Calu3 (cell line): Measurements from ENCODE around the gene H2BK1. TPM values are rescaled to one million over a fixed set of nuclear protein-coding genes. Genes with fewer than 3 reads are reported as not detected.

ENCODE experiments used
- BruUV-seq: library from RNA; stranded (reverse); fragments of 400-500 nt; replicated peaks from 2 replicates; lab custom pipeline; 2021; lab: Mats Ljungman, UMichigan
- CTCF ChIA-PET: fragments of 300-600 bp; sonication (Branson Sonifier 250); formaldehyde crosslinking; loops from one replicate; lab custom pipeline; 2022; ENCODE audit warnings: antibody characterized with exemption; lab: Charles Lee
- DNase-seq: peaks from one replicate; pipeline ENCODE4 v3.0.0; 2022
- H3K27ac Mint-ChIP-seq: one replicate; pipeline ENCODE4 v1.8.0; 2022; ENCODE audit warnings: mixed read lengths; ENCODE audit not compliant: unreplicated experiment
- H3K27me3 Mint-ChIP-seq: one replicate; pipeline ENCODE4 v1.8.0; 2022; ENCODE audit warnings: mixed read lengths; ENCODE audit not compliant: unreplicated experiment
- H3K36me3 Mint-ChIP-seq: one replicate; pipeline ENCODE4 v1.8.0; 2022; ENCODE audit warnings: mild to moderate bottlenecking, moderate library complexity, mixed read lengths; ENCODE audit not compliant: insufficient read depth, unreplicated experiment
- H3K4me1 Mint-ChIP-seq: one replicate; pipeline ENCODE4 v1.8.0; 2022; ENCODE audit warnings: mild to moderate bottlenecking, low read depth, mixed read lengths; ENCODE audit not compliant: unreplicated experiment
- H3K4me3 Mint-ChIP-seq: one replicate; pipeline ENCODE4 v1.8.0; 2022; ENCODE audit warnings: mild to moderate bottlenecking, low read depth, moderate library complexity, mixed read lengths; ENCODE audit not compliant: unreplicated experiment
- H3K9me3 Mint-ChIP-seq: one replicate; pipeline ENCODE4 v1.8.0; 2022; ENCODE audit warnings: low read depth, mixed read lengths; ENCODE audit not compliant: unreplicated experiment
- CTCF ChIP-seq: fragments of 200-600 bp; IDR thresholded peaks from one replicate; pipeline ENCODE4 v1.8.0; 2022; ENCODE audit warnings: antibody characterized with exemption; ENCODE audit not compliant: unreplicated experiment
- intact Hi-C: fragments of 100-400 bp; cut with micrococcal nuclease; formaldehyde crosslinking; loops from one replicate; pipeline ENCODE4 v1.10.0; 2022; ENCODE audit not compliant: unreplicated experiment
- total RNA-seq: library from RNA; stranded (reverse); gene quantifications from 2 replicates; pipeline ENCODE4 v1.2.3, GENCODE V29; 2022

H2BK1 gene
- total RNA-seq, 1 experiment from 2014 or later, result not detected

GRCh38 chr7:151168003-151168786 lies 42.1 kb downstream of the H2BK1 start:
- intact Hi-C loops, result no loop called here
- TF ChIP-seq CTCF, result peak; percentile 75
- H3K27ac Mint-ChIP-seq, result no peak overlapping the region
- no peaks in the 10 kb centered on the region for H3K9me3 Mint-ChIP-seq
- BruUV-seq, result no TSS peak
- peak overlapping the region; percentile 60 for H3K4me3 Mint-ChIP-seq
- peaks cover 11% of the 10 kb centered on the region for H3K4me1 Mint-ChIP-seq
- peaks cover 55% of the 10 kb centered on the region for H3K27me3 Mint-ChIP-seq
- CTCF ChIA-PET, result interaction anchor here (0.6 to 2.9 kb wide), 3 partner anchors 44 to 76 kb away, joined by 4 to 12 read pairs (median 6); no protein-coding TSS in a partner anchor
- H3K36me3 Mint-ChIP-seq, result no peaks in the 10 kb centered on the region
- peak; percentile 65 for DNase-seq

- BruUV-seq, result no TSS peak
- peak within 1 kb of the TSS; percentile 60 for H3K4me3 Mint-ChIP-seq
- intact Hi-C loops, result no loop called here
- DNase-seq, result peak; percentile 44
- no peak within 1 kb of the TSS for H3K27ac Mint-ChIP-seq
- no peaks in the 10 kb centered on the region for H3K36me3 Mint-ChIP-seq
- H3K9me3 Mint-ChIP-seq, result no peaks in the 10 kb centered on the region
- TF ChIP-seq CTCF, result no peak
- H3K27me3 Mint-ChIP-seq, result peaks cover 47% of the 10 kb centered on the region
- CTCF ChIA-PET, result interaction anchor here (0.5 to 1.9 kb wide), 5 partner anchors 17 to 165 kb away, joined by 3 to 6 read pairs (median 6); no protein-coding TSS in a partner anchor
- H3K4me1 Mint-ChIP-seq, result peaks cover 11% of the 10 kb centered on the region
Observed at GRCh38 chr7:151167197-151167961, 42.9 kb downstream of the H2BK1 start, which contains the start of gene GBX1. Gene GBX1 (minus strand): TSS chr7:151167694. CDS start chr7:151167548, 146 bp downstream.

- no peaks in the 10 kb centered on the region for H3K36me3 Mint-ChIP-seq
- H3K4me3 Mint-ChIP-seq, result peak overlapping the region; percentile 60
- no peak overlapping the region for H3K27ac Mint-ChIP-seq
Observed at GRCh38 chr7:151166629-151167196, 43.6 kb downstream of the H2BK1 start.

More at GRCh38 chr7:151166629-151167196, 43.6 kb downstream of the H2BK1 start:
- H3K9me3 Mint-ChIP-seq, result no peaks in the 10 kb centered on the region
- CTCF ChIA-PET, result interaction anchor here (0.5 to 1.5 kb wide), 3 partner anchors 17 to 165 kb away, joined by 3 to 6 read pairs (median 6); no protein-coding TSS in a partner anchor
- BruUV-seq, result no TSS peak
- no peak for DNase-seq
- peaks cover 11% of the 10 kb centered on the region for H3K4me1 Mint-ChIP-seq
- no peak for TF ChIP-seq CTCF
- intact Hi-C loops, result no loop called here
- H3K27me3 Mint-ChIP-seq, result peaks cover 40% of the 10 kb centered on the region
